OCI-LY1 (cell line): Measurements from ENCODE around the gene METTL1.

Experiments used
- H2AFZ ChIP-seq: fragments of 200-600 bp; sonication (generic), shearing (Covaris generic); 2 replicates; pipeline ENCODE4 v1.6.0; 2014; ENCODE audit warnings: antibody characterized with exemption, mild to moderate bottlenecking, low read length
- H3F3A ChIP-seq: fragments of 200-600 bp; sonication (generic), shearing (Covaris generic); 2 replicates; pipeline ENCODE4 v1.6.0; 2014; ENCODE audit warnings: mild to moderate bottlenecking, antibody characterized with exemption, low read length, moderate library complexity; ENCODE audit not compliant: insufficient read depth
- H3K27ac ChIP-seq: fragments of 200-600 bp; sonication (generic); 2 replicates; pipeline ENCODE4 v1.5.1; 2014; ENCODE audit warnings: low read length, mixed run types, mild to moderate bottlenecking, low read depth; ENCODE audit not compliant: poor library complexity, severe bottlenecking
- H3K27me3 ChIP-seq: fragments of 200-600 bp; sonication (generic); 2 replicates; pipeline ENCODE4 v1.6.0; 2014; ENCODE audit warnings: antibody characterized with exemption, mild to moderate bottlenecking, low read length, moderate library complexity; ENCODE audit not compliant: insufficient read depth
- H3K36me3 ChIP-seq: fragments of 200-600 bp; sonication (generic); 2 replicates; pipeline ENCODE4 v1.6.1; 2014; ENCODE audit warnings: mild to moderate bottlenecking, antibody characterized with exemption, low read length, moderate library complexity, mixed read lengths; ENCODE audit not compliant: insufficient read depth
- H3K4me1 ChIP-seq: fragments of 200-600 bp; sonication (generic); 2 replicates; pipeline ENCODE4 v1.5.1; 2014; ENCODE audit warnings: mild to moderate bottlenecking, low read length, moderate library complexity; ENCODE audit not compliant: insufficient read depth, severe bottlenecking
- H3K4me2 ChIP-seq: fragments of 200-600 bp; sonication (generic), shearing (Covaris generic); 2 replicates; pipeline ENCODE4 v1.6.1; 2014; ENCODE audit warnings: low read length
- H3K4me3 ChIP-seq: fragments of 200-600 bp; sonication (generic); 2 replicates; pipeline ENCODE4 v1.5.1; 2014; ENCODE audit warnings: low read length, low read depth, mild to moderate bottlenecking, mixed read lengths; ENCODE audit not compliant: poor library complexity, severe bottlenecking
- H3K79me2 ChIP-seq: fragments of 200-600 bp; shearing (Covaris generic); 2 replicates; pipeline ENCODE4 v1.6.1; 2016; ENCODE audit warnings: mixed run types, low read length, mixed read lengths; ENCODE audit not compliant: insufficient read depth
- H3K9ac ChIP-seq: fragments of 200-600 bp; sonication (generic), shearing (Covaris generic); 2 replicates; pipeline ENCODE4 v1.6.1; 2014; ENCODE audit warnings: mild to moderate bottlenecking, low read length, mixed read lengths
- H3K9me2 ChIP-seq: fragments of 200-600 bp; sonication (generic), shearing (Covaris generic); 2 replicates; pipeline ENCODE4 v1.6.1; 2014; ENCODE audit warnings: low read depth, mild to moderate bottlenecking, low read length, mixed read lengths
- H3K9me3 ChIP-seq: fragments of 200-600 bp; shearing (Covaris generic); 2 replicates; pipeline ENCODE4 v1.6.1; 2014; ENCODE audit warnings: low read length, mixed read lengths
- H4K20me1 ChIP-seq: fragments of 200-600 bp; sonication (generic), shearing (Covaris generic); 2 replicates; pipeline ENCODE4 v1.6.0; 2016; ENCODE audit warnings: mild to moderate bottlenecking, low read length; ENCODE audit not compliant: insufficient read depth
- EZH2 ChIP-seq: fragments of 200-600 bp; sonication (generic), shearing (Covaris generic); IDR thresholded peaks from 2 replicates; pipeline ENCODE4 v1.8.0; 2017; ENCODE audit warnings: borderline replicate concordance, mixed run types, mild to moderate bottlenecking, antibody characterized with exemption, low read length, moderate library complexity, mixed read lengths
- TF ChIP-seq, protein P1 (sequence below): fragments of 200-600 bp; sonication (generic), shearing (Covaris generic); IDR thresholded peaks from 2 replicates; pipeline ENCODE4 v1.5.1; 2017; ENCODE audit warnings: mild to moderate bottlenecking, antibody characterized with exemption, low read length, moderate library complexity, mixed read lengths

METTL1 gene

DNA sequence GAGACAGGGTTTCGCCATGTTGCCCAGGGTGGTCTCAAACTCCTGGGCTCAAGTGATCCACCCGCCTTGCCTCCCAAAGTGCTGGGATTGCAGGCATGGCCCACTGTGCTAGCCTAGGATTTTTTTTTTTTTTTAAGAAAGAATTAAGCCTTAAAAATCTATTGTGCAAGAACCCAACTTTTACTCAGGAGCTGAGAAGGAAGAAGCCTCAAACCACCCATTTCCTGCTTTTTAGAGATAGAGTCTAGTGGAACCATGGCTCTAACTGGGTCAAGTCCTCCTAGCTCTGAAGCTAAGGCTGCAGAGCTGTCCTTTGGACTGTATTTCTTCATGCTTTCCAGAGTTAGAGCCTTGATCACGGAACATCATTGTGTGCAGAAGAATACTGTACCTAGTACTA is 9.3 kb upstream of the METTL1 start:
- no peak overlapping the region for H3K27ac ChIP-seq
- TF ChIP-seq, protein P1, sequence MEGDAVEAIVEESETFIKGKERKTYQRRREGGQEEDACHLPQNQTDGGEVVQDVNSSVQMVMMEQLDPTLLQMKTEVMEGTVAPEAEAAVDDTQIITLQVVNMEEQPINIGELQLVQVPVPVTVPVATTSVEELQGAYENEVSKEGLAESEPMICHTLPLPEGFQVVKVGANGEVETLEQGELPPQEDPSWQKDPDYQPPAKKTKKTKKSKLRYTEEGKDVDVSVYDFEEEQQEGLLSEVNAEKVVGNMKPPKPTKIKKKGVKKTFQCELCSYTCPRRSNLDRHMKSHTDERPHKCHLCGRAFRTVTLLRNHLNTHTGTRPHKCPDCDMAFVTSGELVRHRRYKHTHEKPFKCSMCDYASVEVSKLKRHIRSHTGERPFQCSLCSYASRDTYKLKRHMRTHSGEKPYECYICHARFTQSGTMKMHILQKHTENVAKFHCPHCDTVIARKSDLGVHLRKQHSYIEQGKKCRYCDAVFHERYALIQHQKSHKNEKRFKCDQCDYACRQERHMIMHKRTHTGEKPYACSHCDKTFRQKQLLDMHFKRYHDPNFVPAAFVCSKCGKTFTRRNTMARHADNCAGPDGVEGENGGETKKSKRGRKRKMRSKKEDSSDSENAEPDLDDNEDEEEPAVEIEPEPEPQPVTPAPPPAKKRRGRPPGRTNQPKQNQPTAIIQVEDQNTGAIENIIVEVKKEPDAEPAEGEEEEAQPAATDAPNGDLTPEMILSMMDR: no peak
- TF ChIP-seq EZH2: no peak
- H3K4me2 ChIP-seq: no peak overlapping the region
- no peaks in the 10 kb centered on the region for H3F3A ChIP-seq
- no peak overlapping the region for H2AFZ ChIP-seq
- peaks cover 11% of the 10 kb centered on the region for H3K36me3 ChIP-seq
- H3K79me2 ChIP-seq: peaks cover 12% of the 10 kb centered on the region
- H3K4me1 ChIP-seq: peaks cover 16% of the 10 kb centered on the region
- no peaks in the 10 kb centered on the region for H3K27me3 ChIP-seq
- H3K9me3 ChIP-seq: no peaks in the 10 kb centered on the region
- H3K9ac ChIP-seq: no peak overlapping the region
- H3K4me3 ChIP-seq: no peak overlapping the region
- H4K20me1 ChIP-seq: no peaks in the 10 kb centered on the region
- H3K9me2 ChIP-seq: no peaks in the 10 kb centered on the region

DNA sequence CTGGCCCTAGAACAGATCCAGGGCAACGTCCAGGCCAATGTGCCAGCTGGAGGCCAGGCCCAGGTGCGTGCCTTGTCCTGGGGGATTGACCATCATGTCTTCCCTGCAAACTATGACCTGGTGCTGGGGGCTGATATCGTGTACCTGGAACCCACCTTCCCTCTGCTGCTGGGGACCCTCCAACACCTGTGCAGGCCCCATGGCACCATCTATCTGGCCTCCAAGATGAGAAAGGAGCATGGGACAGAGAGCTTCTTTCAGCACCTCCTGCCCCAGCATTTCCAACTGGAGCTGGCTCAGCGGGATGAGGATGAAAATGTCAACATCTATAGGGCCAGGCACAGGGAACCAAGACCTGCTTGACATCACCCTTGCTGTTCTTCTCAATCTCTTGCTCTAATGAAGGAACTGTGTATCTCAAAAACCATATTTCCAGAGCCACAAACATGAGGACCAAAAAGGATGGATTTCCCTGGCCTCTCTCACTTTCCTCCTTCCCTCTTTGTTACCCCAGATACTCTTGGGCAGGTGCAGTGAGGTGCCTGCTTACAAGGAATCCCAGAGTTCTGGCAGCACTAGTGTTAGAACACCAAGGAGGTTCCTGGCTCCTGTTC is 8.5 kb upstream of the METTL1 start:
- H3F3A ChIP-seq: no peaks in the 10 kb centered on the region
- peaks cover 2% of the 10 kb centered on the region; the same call in 1 of the 2 replicates for H3K36me3 ChIP-seq
- no peak overlapping the region for H3K4me3 ChIP-seq
- no peak overlapping the region for H3K4me2 ChIP-seq
- H3K27me3 ChIP-seq: no peaks in the 10 kb centered on the region
- no peak overlapping the region for H3K27ac ChIP-seq
- H3K4me1 ChIP-seq: peaks cover 16% of the 10 kb centered on the region
- H4K20me1 ChIP-seq: no peaks in the 10 kb centered on the region
- no peaks in the 10 kb centered on the region for H3K9me3 ChIP-seq
- no peaks in the 10 kb centered on the region for H3K9me2 ChIP-seq
- H2AFZ ChIP-seq: no peak overlapping the region
- peaks cover 12% of the 10 kb centered on the region for H3K79me2 ChIP-seq
- H3K9ac ChIP-seq: no peak overlapping the region
- no peak for TF ChIP-seq EZH2

DNA sequence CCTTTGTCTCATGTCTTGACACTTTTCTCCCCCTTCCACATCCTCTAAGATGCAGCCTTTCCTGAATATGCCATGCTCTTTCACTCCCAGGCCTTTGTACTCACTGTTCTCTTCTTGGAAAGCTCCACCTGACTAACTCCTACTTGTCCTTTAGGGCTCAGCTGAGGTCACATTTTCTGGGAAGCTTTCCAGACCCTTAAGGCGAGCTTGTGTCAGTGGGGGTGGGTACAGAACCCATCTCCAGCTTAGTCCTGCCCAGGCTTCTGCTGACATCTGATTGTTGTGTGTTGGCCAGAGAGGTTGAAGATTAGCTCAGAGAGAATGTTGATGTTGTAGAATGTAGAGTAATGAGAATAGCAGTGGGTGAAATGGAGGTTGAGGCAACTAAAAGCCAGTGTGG is 7.8 kb upstream of the METTL1 start:
- no peak overlapping the region for H2AFZ ChIP-seq
- peaks cover 12% of the 10 kb centered on the region for H3K79me2 ChIP-seq
- H3K27me3 ChIP-seq: no peaks in the 10 kb centered on the region
- TF ChIP-seq, protein P1: no peak
- no peak for TF ChIP-seq EZH2
- H3K27ac ChIP-seq: no peak overlapping the region
- peaks cover 16% of the 10 kb centered on the region for H3K4me1 ChIP-seq
- H3K9me3 ChIP-seq: no peaks in the 10 kb centered on the region
- no peaks in the 10 kb centered on the region for H3F3A ChIP-seq
- H4K20me1 ChIP-seq: no peaks in the 10 kb centered on the region
- H3K9me2 ChIP-seq: no peaks in the 10 kb centered on the region
- H3K36me3 ChIP-seq: no peaks in the 10 kb centered on the region
- H3K4me3 ChIP-seq: no peak overlapping the region
- no peak overlapping the region for H3K4me2 ChIP-seq
- no peak overlapping the region for H3K9ac ChIP-seq

DNA sequence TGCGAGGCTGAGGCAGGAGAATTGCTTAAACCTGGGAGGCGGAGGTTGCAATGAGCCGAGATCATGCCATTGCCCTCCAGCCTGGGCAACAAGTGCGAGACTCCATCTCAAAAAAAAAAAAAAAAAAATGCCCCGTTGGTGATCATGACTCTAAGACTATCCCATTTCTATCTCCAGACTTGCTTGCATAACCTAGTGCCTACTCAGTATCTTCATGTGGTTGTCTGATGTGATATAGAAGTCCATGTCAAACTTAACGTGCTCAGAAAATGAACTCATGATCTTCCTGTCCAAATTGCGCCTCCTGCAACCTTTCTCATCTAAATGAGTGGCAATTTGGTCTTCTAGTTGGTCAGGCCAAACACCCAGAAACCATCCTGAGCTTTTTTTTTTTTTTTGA is 6.0 kb upstream of the METTL1 start:
- Histone ChIP-seq H3K9me2 (no peaks in the 10 kb centered on the region), H3K4me3 (no peak overlapping the region), H3K79me2 (peaks cover 2% of the 10 kb centered on the region), H3K9ac (no peak overlapping the region), H3K27ac (no peak overlapping the region), H3K36me3 (no peaks in the 10 kb centered on the region), H3K9me3 (no peaks in the 10 kb centered on the region), H3K4me1 (peaks cover 7% of the 10 kb centered on the region), H3F3A (no peaks in the 10 kb centered on the region), H4K20me1 (no peaks in the 10 kb centered on the region), H3K4me2 (no peak overlapping the region), H3K27me3 (no peaks in the 10 kb centered on the region), H2AFZ (no peak overlapping the region)
- TF ChIP-seq, protein P1: no peak
- TF ChIP-seq EZH2: no peak
